T-helper 2 cell (primary cell): ENCODE data around the gene FNBP1L.
"Not testable (repeated sequence)": the region's sequence is repeated elsewhere in the genome, so short reads cannot be mapped to it uniquely, and the experiment has no call there.

ENCODE experiments used
- DNase-seq, 5 experiments: peaks; one replicate each; pipeline versions ENCODE4 v3.0.0 to v3.0.0-alpha.2; 2012 to 2022

FNBP1L gene

GRCh38 chr1:93575621-93576284 lies 127.8 kb downstream of the FNBP1L start:
- DNase-seq: no peak

- DNase-seq: no peak
These were observed 128.4 kb downstream of the FNBP1L start for GRCh38 chr1:93576346-93576745.

GRCh38 chr1:93576746-93577145 lies 128.8 kb downstream of the FNBP1L start:
- no peak for DNase-seq

GRCh38 chr1:93577536-93578432 lies 129.9 kb downstream of the FNBP1L start:
- no peak for DNase-seq

GRCh38 chr1:93578433-93578830 lies 130.5 kb downstream of the FNBP1L start:
- no peak for DNase-seq

GRCh38 chr1:93578911-93579825 lies 131.2 kb downstream of the FNBP1L start:
- no peak for DNase-seq

- DNase-seq: no peak
These were observed 132.0 kb downstream of the FNBP1L start for GRCh38 chr1:93579891-93580290.

GRCh38 chr1:93581917-93582850 lies 134.3 kb downstream of the FNBP1L start:
- DNase-seq: no peak

GRCh38 chr1:93584261-93585003 lies 136.5 kb downstream of the FNBP1L start:
- DNase-seq: no peak

GRCh38 chr1:93585059-93585966 lies 137.4 kb downstream of the FNBP1L start:
- DNase-seq: no peak

- no peak for DNase-seq
These were observed 139.4 kb downstream of the FNBP1L start for GRCh38 chr1:93587354-93587753.

- no peak for DNase-seq
These were observed 140.3 kb downstream of the FNBP1L start for GRCh38 chr1:93588206-93588605.

GRCh38 chr1:93588955-93589354 lies 141.0 kb downstream of the FNBP1L start:
- no peak for DNase-seq

GRCh38 chr1:93591291-93591675 lies 143.4 kb downstream of the FNBP1L start:
- not testable (repeated sequence) for DNase-seq

GRCh38 chr1:93591676-93592550 lies 144.0 kb downstream of the FNBP1L start:
- DNase-seq: peak in 2 of 5 experiments; percentile 13 to 24

- no peak for DNase-seq
These were observed 144.6 kb downstream of the FNBP1L start for GRCh38 chr1:93592551-93592949.

GRCh38 chr1:93593854-93594602 lies 146.1 kb downstream of the FNBP1L start:
- no peak for DNase-seq

GRCh38 chr1:93594603-93594880 lies 146.6 kb downstream of the FNBP1L start:
- no peak for DNase-seq
